ENCODE data around the gene DPP9.

- TF ChIP-seq FOXM1 (IDR thresholded peaks at IDR 0.05; ENCODE audit: low read depth), result no peak
- TF ChIP-seq EP300 (IDR thresholded peaks at IDR 0.05; ENCODE audit: borderline replicate concordance in 1 of 2, low read depth in 1 of 2, low read length in 1 of 2), result no peak
- TF ChIP-seq NFIC (IDR thresholded peaks at IDR 0.05; ENCODE audit: borderline replicate concordance), result no peak
- no peak for TF ChIP-seq CHD2 (IDR thresholded peaks at IDR 0.05; ENCODE audit: low read length, partially characterized antibody)
- no peak for TF ChIP-seq CTCF (IDR thresholded peaks at IDR 0.05)
- TF ChIP-seq NRF1 (IDR thresholded peaks at IDR 0.05; ENCODE audit: low read depth, low read length), result no peak
- no peak for TF ChIP-seq TAF1 (IDR thresholded peaks at IDR 0.05; ENCODE audit: borderline replicate concordance, low read depth, low read length)
- TF ChIP-seq FOSL2 (IDR thresholded peaks at IDR 0.05; ENCODE audit: borderline replicate concordance, low read depth), result no peak
- TF ChIP-seq SMC3 (IDR thresholded peaks at IDR 0.05; ENCODE audit: low read depth, low read length), result no peak
- TF ChIP-seq REST (IDR thresholded peaks at IDR 0.05; ENCODE audit: low read depth, low read length), result no peak
- TF ChIP-seq RAD21 (IDR thresholded peaks at IDR 0.05; ENCODE audit: low read length), result no peak
- TF ChIP-seq ELF1 (IDR thresholded peaks at IDR 0.05), result no peak
- no peak for TF ChIP-seq EZH2phosphoT487 (IDR thresholded peaks at IDR 0.05; ENCODE audit: borderline replicate concordance, low read depth)
These were observed 10.2 kb upstream of the DPP9 start for GRCh38 chr19:4733755-4734345.
